Astrocyte (in vitro differentiated cells and primary cell): ENCODE data around the gene KCNQ5. TPM values are rescaled to one million over a fixed set of nuclear protein-coding genes. Genes with fewer than 3 reads are reported as not detected.
A peak's percentile ranks its signal among the peaks of the same experiment; 100 is the strongest.

Source experiments
- DNase-seq: peaks from one replicate; pipeline ENCODE4 v3.0.0-alpha.2; 2010; ENCODE audit warnings: low read depth
- FAIRE-seq: peaks from 2 replicates; lab custom pipeline; 2011; peaks lifted over from hg19 to GRCh38; lab: Jason Lieb, UNC
- H2AFZ ChIP-seq: 2 replicates; pipeline ENCODE4 v1.6.0; 2012; ENCODE audit warnings: low read depth, low read length, inconsistent platforms
- H3K27ac ChIP-seq: 2 replicates; pipeline ENCODE4 v1.5.1; 2011; ENCODE audit warnings: low read depth, low read length, inconsistent platforms
- H3K27me3 ChIP-seq: 2 replicates; pipeline ENCODE4 v1.6.0; 2011; ENCODE audit warnings: low read length, inconsistent platforms; ENCODE audit not compliant: insufficient read depth
- H3K36me3 ChIP-seq: 2 replicates; pipeline ENCODE4 v1.5.1; 2011; ENCODE audit warnings: low read length, inconsistent platforms; ENCODE audit not compliant: insufficient read depth
- H3K4me1 ChIP-seq: 2 replicates; pipeline ENCODE4 v1.5.1; 2011; ENCODE audit warnings: low read length, inconsistent platforms; ENCODE audit not compliant: insufficient read depth
- H3K4me2 ChIP-seq: 2 replicates; pipeline ENCODE4 v1.6.0; 2012; ENCODE audit warnings: low read length, inconsistent platforms
- H3K4me3 ChIP-seq: 2 replicates; pipeline ENCODE4 v1.5.1; 2011; ENCODE audit warnings: low read depth, mild to moderate bottlenecking, low read length, inconsistent platforms; ENCODE audit not compliant: insufficient read depth
- H3K79me2 ChIP-seq: 2 replicates; pipeline ENCODE4 v1.6.0; 2012; ENCODE audit warnings: mild to moderate bottlenecking, low read length, inconsistent platforms; ENCODE audit not compliant: insufficient read depth
- H3K9ac ChIP-seq: 2 replicates; pipeline ENCODE4 v1.6.0; 2012; ENCODE audit warnings: mild to moderate bottlenecking, low read length, inconsistent platforms
- H3K9me3 ChIP-seq: 2 replicates; pipeline ENCODE4 v1.5.1; 2012; ENCODE audit warnings: low read depth, mild to moderate bottlenecking, low read length, inconsistent platforms; ENCODE audit not compliant: insufficient read depth
- H4K20me1 ChIP-seq: 2 replicates; pipeline ENCODE4 v1.6.0; 2012; ENCODE audit warnings: low read length, inconsistent platforms; ENCODE audit not compliant: insufficient read depth
- H3K27ac Mint-ChIP-seq: one replicate; pipeline ENCODE4 v1.8.0; 2021; ENCODE audit warnings: mild to moderate bottlenecking, mixed read lengths; ENCODE audit not compliant: unreplicated experiment
- H3K27me3 Mint-ChIP-seq: one replicate; pipeline ENCODE4 v1.8.0; 2021; ENCODE audit warnings: low read depth, mixed read lengths; ENCODE audit not compliant: unreplicated experiment
- H3K36me3 Mint-ChIP-seq: one replicate; pipeline ENCODE4 v1.8.0; 2021; ENCODE audit warnings: low read depth, mixed read lengths; ENCODE audit not compliant: unreplicated experiment
- H3K4me1 Mint-ChIP-seq: one replicate; pipeline ENCODE4 v1.8.0; 2021; ENCODE audit warnings: low read depth, mixed read lengths; ENCODE audit not compliant: unreplicated experiment
- H3K4me3 Mint-ChIP-seq: one replicate; pipeline ENCODE4 v1.8.0; 2021; ENCODE audit warnings: mild to moderate bottlenecking, moderate library complexity, mixed read lengths; ENCODE audit not compliant: unreplicated experiment
- H3K9me3 Mint-ChIP-seq: one replicate; pipeline ENCODE4 v1.8.0; 2021; ENCODE audit warnings: mild to moderate bottlenecking, mixed read lengths; ENCODE audit not compliant: unreplicated experiment
- EZH2 ChIP-seq: IDR thresholded peaks from 2 replicates; pipeline ENCODE4 v1.6.1; 2012; ENCODE audit warnings: mild to moderate bottlenecking, low read length, inconsistent platforms; ENCODE audit not compliant: insufficient read depth
- total RNA-seq: library from RNA; stranded (reverse); gene quantifications from 2 replicates; pipeline ENCODE4 v1.2.1, GENCODE V29; 2021
- TF ChIP-seq, protein P1 (sequence below): IDR thresholded peaks from 2 replicates; pipeline ENCODE4 v1.5.1; 2011; ENCODE audit warnings: low read depth, mild to moderate bottlenecking, inconsistent platforms, low read length, moderate library complexity; ENCODE audit not compliant: insufficient read depth

KCNQ5 gene
- total RNA-seq, 1 donor from 2014 or later, result 2.0 TPM

DNA sequence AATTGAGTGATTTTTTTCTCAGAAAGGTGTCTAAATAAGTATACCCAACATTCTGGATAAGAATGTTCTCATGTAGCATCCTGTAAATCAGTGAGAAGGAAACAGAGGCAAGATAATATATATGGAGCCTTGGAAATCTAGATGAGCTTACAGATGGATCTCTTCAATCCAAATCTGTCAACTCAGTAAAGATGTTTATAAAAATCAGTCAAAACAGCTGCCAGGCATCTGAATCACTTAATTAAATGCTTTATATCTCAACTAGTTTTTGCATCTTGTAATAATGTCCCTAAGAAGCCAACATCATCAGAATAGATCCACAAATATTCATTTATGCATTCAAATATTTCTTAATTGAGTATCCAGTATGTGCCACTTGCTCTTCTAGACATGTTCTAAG, 303.3 kb downstream of the KCNQ5 start:
- no peaks in the 10 kb centered on the region for H3K4me1 ChIP-seq
- H3K9me3 ChIP-seq, result no peaks in the 10 kb centered on the region
- no peak for FAIRE-seq
- no peak overlapping the region for H3K4me2 ChIP-seq
- H3K36me3 Mint-ChIP-seq, result no peaks in the 10 kb centered on the region
- no peak overlapping the region for H3K4me3 ChIP-seq
- no peaks in the 10 kb centered on the region for H3K27me3 Mint-ChIP-seq
- H3K27ac ChIP-seq, result no peak overlapping the region
- H3K36me3 ChIP-seq, result no peaks in the 10 kb centered on the region
- H2AFZ ChIP-seq, result no peak overlapping the region
- no peaks in the 10 kb centered on the region for H3K9me3 Mint-ChIP-seq
- no peak for DNase-seq
- no peaks in the 10 kb centered on the region for H3K79me2 ChIP-seq
- H3K27me3 ChIP-seq, result no peaks in the 10 kb centered on the region
- TF ChIP-seq, protein P1, sequence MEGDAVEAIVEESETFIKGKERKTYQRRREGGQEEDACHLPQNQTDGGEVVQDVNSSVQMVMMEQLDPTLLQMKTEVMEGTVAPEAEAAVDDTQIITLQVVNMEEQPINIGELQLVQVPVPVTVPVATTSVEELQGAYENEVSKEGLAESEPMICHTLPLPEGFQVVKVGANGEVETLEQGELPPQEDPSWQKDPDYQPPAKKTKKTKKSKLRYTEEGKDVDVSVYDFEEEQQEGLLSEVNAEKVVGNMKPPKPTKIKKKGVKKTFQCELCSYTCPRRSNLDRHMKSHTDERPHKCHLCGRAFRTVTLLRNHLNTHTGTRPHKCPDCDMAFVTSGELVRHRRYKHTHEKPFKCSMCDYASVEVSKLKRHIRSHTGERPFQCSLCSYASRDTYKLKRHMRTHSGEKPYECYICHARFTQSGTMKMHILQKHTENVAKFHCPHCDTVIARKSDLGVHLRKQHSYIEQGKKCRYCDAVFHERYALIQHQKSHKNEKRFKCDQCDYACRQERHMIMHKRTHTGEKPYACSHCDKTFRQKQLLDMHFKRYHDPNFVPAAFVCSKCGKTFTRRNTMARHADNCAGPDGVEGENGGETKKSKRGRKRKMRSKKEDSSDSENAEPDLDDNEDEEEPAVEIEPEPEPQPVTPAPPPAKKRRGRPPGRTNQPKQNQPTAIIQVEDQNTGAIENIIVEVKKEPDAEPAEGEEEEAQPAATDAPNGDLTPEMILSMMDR, result no peak
- no peak for TF ChIP-seq EZH2
- H4K20me1 ChIP-seq, result no peaks in the 10 kb centered on the region
- H3K4me1 Mint-ChIP-seq, result no peaks in the 10 kb centered on the region
- H3K9ac ChIP-seq, result no peak overlapping the region
- H3K27ac Mint-ChIP-seq, result no peak overlapping the region
- H3K4me3 Mint-ChIP-seq, result no peak overlapping the region

DNA sequence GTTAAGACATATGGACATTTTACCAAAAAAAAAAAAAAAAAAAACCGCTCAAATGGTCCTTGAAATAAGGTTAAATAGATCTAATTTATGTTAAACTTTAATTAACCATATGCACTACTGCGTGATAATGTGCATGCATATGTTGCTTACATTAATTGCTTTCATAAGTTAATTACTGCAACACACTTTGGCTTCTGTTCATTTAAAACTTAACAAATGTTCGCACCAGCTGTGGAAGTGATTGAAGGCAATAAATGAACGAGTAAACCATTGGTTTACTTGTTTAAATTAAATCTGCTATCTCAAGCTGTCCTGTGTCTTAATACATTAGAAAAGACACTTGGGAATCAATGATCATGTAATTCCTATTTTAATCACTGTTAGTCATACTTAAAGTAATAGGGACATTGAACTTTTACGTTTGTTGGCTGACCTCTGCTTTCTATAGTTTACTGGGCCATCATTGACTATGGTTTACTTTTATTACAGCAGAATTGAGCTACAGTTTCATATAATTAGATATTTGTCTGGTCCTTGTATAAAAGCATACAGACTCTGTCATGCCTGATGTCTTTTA, 308.8 kb downstream of the KCNQ5 start:
- H4K20me1 ChIP-seq, result no peaks in the 10 kb centered on the region
- H3K36me3 ChIP-seq, result no peaks in the 10 kb centered on the region
- H2AFZ ChIP-seq, result no peak overlapping the region
- FAIRE-seq (peak; percentile 29), DNase-seq (no peak)
- H3K27ac ChIP-seq, result no peak overlapping the region
- no peak overlapping the region for H3K4me3 Mint-ChIP-seq
- H3K9me3 ChIP-seq, result no peaks in the 10 kb centered on the region
- H3K27me3 ChIP-seq, result no peaks in the 10 kb centered on the region
- no peak overlapping the region for H3K4me2 ChIP-seq
- H3K79me2 ChIP-seq, result no peaks in the 10 kb centered on the region
- no peak overlapping the region for H3K27ac Mint-ChIP-seq
- H3K4me3 ChIP-seq, result no peak overlapping the region
- no peaks in the 10 kb centered on the region for H3K9me3 Mint-ChIP-seq
- no peaks in the 10 kb centered on the region for H3K27me3 Mint-ChIP-seq
- H3K4me1 ChIP-seq, result no peaks in the 10 kb centered on the region
- H3K4me1 Mint-ChIP-seq, result no peaks in the 10 kb centered on the region
- no peaks in the 10 kb centered on the region for H3K36me3 Mint-ChIP-seq
- H3K9ac ChIP-seq, result no peak overlapping the region
- TF ChIP-seq, protein P1, result no peak
- no peak for TF ChIP-seq EZH2

DNA sequence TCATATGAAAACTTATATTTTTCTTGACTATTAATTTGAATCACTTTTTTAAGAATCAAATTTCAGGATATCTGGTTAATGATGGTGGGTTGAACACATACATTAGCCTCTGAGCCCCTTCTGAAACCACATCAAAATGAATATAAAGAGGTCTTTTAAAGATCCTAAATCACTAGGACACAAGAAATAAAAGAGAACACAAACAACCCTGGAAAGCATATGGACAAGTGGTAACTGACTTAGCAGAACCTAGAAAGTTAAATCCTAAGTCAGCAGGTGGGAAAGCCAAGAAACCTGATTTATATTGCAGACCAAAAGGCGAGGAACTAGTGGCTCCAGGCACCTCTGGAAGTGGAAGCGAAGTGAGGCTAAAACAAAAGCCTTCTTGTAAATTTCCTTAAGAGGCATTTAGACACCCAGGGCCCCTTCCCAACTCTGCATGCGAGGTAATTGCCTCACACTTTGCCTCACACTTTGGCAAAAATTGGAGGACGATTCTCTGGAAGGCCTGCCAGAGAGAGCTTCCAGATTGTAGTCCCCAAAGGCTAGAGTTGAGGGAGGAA, 309.5 kb downstream of the KCNQ5 start:
- H3K27me3 Mint-ChIP-seq, result no peaks in the 10 kb centered on the region

More for the DNA sequence above, 309.5 kb downstream of the KCNQ5 start:
- no peak overlapping the region for H3K4me3 ChIP-seq
- no peaks in the 10 kb centered on the region for H3K9me3 ChIP-seq
- no peak overlapping the region for H2AFZ ChIP-seq
- H3K4me1 ChIP-seq, result no peaks in the 10 kb centered on the region
- Mint-ChIP-seq H3K4me3 (no peak overlapping the region), H3K27ac (no peak overlapping the region), H3K4me1 (no peaks in the 10 kb centered on the region), H3K36me3 (no peaks in the 10 kb centered on the region), H3K9me3 (no peaks in the 10 kb centered on the region)
- no peaks in the 10 kb centered on the region for H4K20me1 ChIP-seq
- H3K27me3 ChIP-seq, result no peaks in the 10 kb centered on the region
- no peak for DNase-seq
- H3K79me2 ChIP-seq, result no peaks in the 10 kb centered on the region
- no peak for FAIRE-seq
- no peaks in the 10 kb centered on the region for H3K36me3 ChIP-seq
- H3K4me2 ChIP-seq, result no peak overlapping the region
- no peak overlapping the region for H3K9ac ChIP-seq
- H3K27ac ChIP-seq, result no peak overlapping the region
- TF ChIP-seq, protein P1, result no peak
- TF ChIP-seq EZH2, result no peak
